CD4-positive, alpha-beta T cell treated with Interleukin-17A for 4 hours (primary cell): Measurements from ENCODE around the gene MYBBP1A.
A peak's percentile ranks its signal among the peaks of the same experiment; 100 is the strongest.

ENCODE experiments used
- DNase-seq: peaks from one replicate; pipeline ENCODE4 v3.0.0-alpha.2; 2020; ENCODE audit warnings: mixed read lengths

MYBBP1A gene

GRCh38 chr17:4569591-4569990, 14.4 kb upstream of the MYBBP1A start:
- DNase-seq = no peak

GRCh38 chr17:4566785-4567184, 11.6 kb upstream of the MYBBP1A start:
- peak; percentile 51 for DNase-seq

- peak; percentile 63 for DNase-seq
Measured at GRCh38 chr17:4565209-4566141, 10.3 kb upstream of the MYBBP1A start.

- no peak for DNase-seq
Measured at GRCh38 chr17:4562015-4562969, 7.1 kb upstream of the MYBBP1A start.

- no peak for DNase-seq
Measured at GRCh38 chr17:4560837-4561256, 5.7 kb upstream of the MYBBP1A start.

- DNase-seq = no peak
Measured at GRCh38 chr17:4560421-4560820, 5.2 kb upstream of the MYBBP1A start, which contains the start of gene GGT6. TSS of gene GGT6 (minus strand) at chr17:4560577. CDS start at chr17:4560521, 56 bp downstream.

- DNase-seq = no peak
Measured at GRCh38 chr17:4559966-4560365, 4.8 kb upstream of the MYBBP1A start.

GRCh38 chr17:4559139-4559791, 4.1 kb upstream of the MYBBP1A start:
- DNase-seq = no peak

GRCh38 chr17:4558347-4558971, 3.3 kb upstream of the MYBBP1A start:
- no peak for DNase-seq

GRCh38 chr17:4557626-4558346, 2.6 kb upstream of the MYBBP1A start:
- no peak for DNase-seq

GRCh38 chr17:4556996-4557395, 1.8 kb upstream of the MYBBP1A start:
- DNase-seq = no peak

- DNase-seq = no peak
Measured at GRCh38 chr17:4555873-4556759, 932 bp upstream of the MYBBP1A start.

- DNase-seq = no peak
Measured at GRCh38 chr17:4554441-4554996, 665 bp downstream of the MYBBP1A start.

GRCh38 chr17:4553669-4554068, 1.5 kb downstream of the MYBBP1A start:
- no peak for DNase-seq

- no peak for DNase-seq
Measured at GRCh38 chr17:4551796-4552525, 3.2 kb downstream of the MYBBP1A start.

- no peak for DNase-seq
Measured at GRCh38 chr17:4551141-4551540, 4.0 kb downstream of the MYBBP1A start.

GRCh38 chr17:4550534-4551039, 4.6 kb downstream of the MYBBP1A start:
- DNase-seq = no peak

- no peak for DNase-seq
Measured at GRCh38 chr17:4549781-4550533, 5.2 kb downstream of the MYBBP1A start.
